Measurements from ENCODE around the gene PSME3. TPM values are rescaled to one million over a fixed set of nuclear protein-coding genes. Genes with fewer than 3 reads are reported as not detected.
"Not testable (repeated sequence)": the region's sequence is repeated elsewhere in the genome, so short reads cannot be mapped to it uniquely, and the experiment has no call there.

Gene PSME3
- polyA plus RNA-seq, 4 donors, result 49.9 to 93.0 (median 61.2) TPM

DNA sequence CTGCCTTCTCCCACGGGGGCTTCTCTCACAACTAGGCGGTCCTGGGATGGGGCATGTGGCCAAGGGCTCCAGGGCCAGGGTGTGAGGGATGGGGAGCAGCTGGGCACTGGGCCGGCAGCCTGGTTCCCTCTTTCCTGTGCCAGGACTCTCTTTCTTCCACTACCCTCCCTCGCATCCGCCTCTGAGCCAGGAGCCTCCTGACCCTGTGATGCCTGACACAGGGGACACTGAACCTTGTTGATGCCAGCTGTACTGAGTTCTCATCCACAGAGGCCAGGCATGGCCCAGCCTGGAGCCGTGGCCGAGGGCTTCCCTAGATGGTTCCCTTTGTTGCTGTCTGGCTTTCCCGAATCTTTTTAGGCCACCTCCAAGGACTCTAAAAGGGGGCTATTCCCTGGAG lies 23.3 kb downstream of the PSME3 start:
- H3K4me1 ChIP-seq (ENCODE audit: control insufficient read depth in 3 of 3, insufficient read depth in 2 of 3, low read depth in 1 of 3, low read length in 2 of 3), result peaks cover 0 to 16% (median 0%) of the 10 kb centered on the region in 3 donors
- WGBS, 3 donors, result 78 to 90% (median 87%) methylated on average over 5 to 6 of the region's 8 CpGs
- not testable (repeated sequence) for H3K9me3 ChIP-seq (ENCODE audit: control insufficient read depth in 2 of 2, insufficient read depth in 1 of 2, low read depth in 1 of 2, low read length in 1 of 2); H3K36me3 ChIP-seq (ENCODE audit: control insufficient read depth in 3 of 3, insufficient read depth in 2 of 3, low read depth in 1 of 3, low read length in 3 of 3); H3K27ac ChIP-seq (ENCODE audit: low read depth in 1 of 3, low read length in 2 of 3); FAIRE-seq; DNase-seq; H3K27me3 ChIP-seq (ENCODE audit: control insufficient read depth in 3 of 3, insufficient read depth in 3 of 3, low read length in 3 of 3); H3K4me3 ChIP-seq (ENCODE audit: low read depth in 1 of 3, low read length in 3 of 3)

DNA sequence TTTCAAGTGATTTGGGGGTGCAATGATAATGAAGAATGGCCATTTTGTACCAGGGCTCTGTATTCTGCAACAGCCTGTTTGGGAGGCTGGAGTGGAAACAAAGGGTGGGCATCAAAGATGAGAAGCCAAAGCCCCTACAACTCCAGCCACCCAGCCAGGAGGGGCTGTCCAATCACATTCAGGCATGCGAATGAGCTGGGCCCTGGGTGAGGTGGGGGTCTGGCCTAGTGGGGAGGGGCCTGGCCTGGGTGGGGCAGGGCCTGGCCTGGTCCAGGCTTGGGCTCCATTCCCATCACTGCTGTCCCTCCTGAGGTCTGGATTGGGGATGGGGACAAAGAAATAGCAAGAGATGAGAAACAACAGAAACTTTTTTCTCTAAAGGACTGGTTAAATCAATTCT lies 24.2 kb downstream of the PSME3 start:
- Histone ChIP-seq H3K27ac (ENCODE audit: low read depth in 1 of 3, low read length in 2 of 3) (no peak overlapping the region), H3K27me3 (ENCODE audit: control insufficient read depth in 3 of 3, insufficient read depth in 3 of 3, low read length in 3 of 3) (no peaks in the 10 kb centered on the region), H3K4me3 (ENCODE audit: low read depth in 1 of 3, low read length in 3 of 3) (no peak overlapping the region), H3K4me1 (ENCODE audit: control insufficient read depth in 3 of 3, insufficient read depth in 2 of 3, low read depth in 1 of 3, low read length in 2 of 3) (peaks cover 0 to 16% (median 0%) of the 10 kb centered on the region in 3 donors), H3K36me3 (ENCODE audit: control insufficient read depth in 3 of 3, insufficient read depth in 2 of 3, low read depth in 1 of 3, low read length in 3 of 3) (peaks cover 0 to 6% (median 0%) of the 10 kb centered on the region in 3 donors), H3K9me3 (ENCODE audit: control insufficient read depth in 2 of 2, insufficient read depth in 1 of 2, low read depth in 1 of 2, low read length in 1 of 2) (no peaks in the 10 kb centered on the region)
- 88 to 100% (median 89%) methylated on average over 1 of the region's 1 CpG for WGBS, 3 donors
- DNase-seq (no peak), FAIRE-seq (no peak)

DNA sequence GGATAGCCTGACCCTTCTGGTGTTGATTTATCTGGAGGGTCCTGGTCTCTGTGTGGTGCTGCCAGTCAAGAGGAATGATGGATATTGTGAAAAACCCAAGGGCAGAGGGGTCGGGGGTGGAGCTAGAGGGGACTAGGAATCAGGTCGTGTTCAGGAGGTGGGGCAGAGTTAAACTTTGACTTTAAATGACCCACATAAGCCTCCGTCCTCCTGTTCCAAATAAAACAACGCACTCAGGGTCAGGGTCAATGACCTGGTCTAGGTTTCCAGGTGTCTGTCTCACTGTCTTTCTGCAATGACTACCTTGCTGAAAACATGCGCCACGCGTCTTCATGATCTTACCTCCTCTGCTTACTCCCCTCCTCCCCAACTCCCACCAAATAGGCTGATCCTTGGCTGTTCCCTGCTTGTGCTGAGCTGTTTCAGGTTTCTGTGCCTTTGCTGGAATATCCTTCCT lies 32.5 kb downstream of the PSME3 start:
- DNase-seq (no peak), FAIRE-seq (no peak)
- Histone ChIP-seq H3K9me3 (ENCODE audit: control insufficient read depth in 2 of 2, insufficient read depth in 1 of 2, low read depth in 1 of 2, low read length in 1 of 2) (peaks cover 0 to 3% of the 10 kb centered on the region in 2 donors), H3K36me3 (ENCODE audit: control insufficient read depth in 3 of 3, insufficient read depth in 2 of 3, low read depth in 1 of 3, low read length in 3 of 3) (no peaks in the 10 kb centered on the region), H3K4me3 (ENCODE audit: low read depth in 1 of 3, low read length in 3 of 3) (no peak overlapping the region), H3K27me3 (ENCODE audit: control insufficient read depth in 3 of 3, insufficient read depth in 3 of 3, low read length in 3 of 3) (no peaks in the 10 kb centered on the region), H3K27ac (ENCODE audit: low read depth in 1 of 3, low read length in 2 of 3) (no peak overlapping the region), H3K4me1 (ENCODE audit: control insufficient read depth in 3 of 3, insufficient read depth in 2 of 3, low read depth in 1 of 3, low read length in 2 of 3) (peaks cover 0 to 12% (median 3%) of the 10 kb centered on the region in 3 donors)
- 62 to 70% (median 69%) methylated on average over 7 of the region's 7 CpGs for WGBS, 3 donors

DNA sequence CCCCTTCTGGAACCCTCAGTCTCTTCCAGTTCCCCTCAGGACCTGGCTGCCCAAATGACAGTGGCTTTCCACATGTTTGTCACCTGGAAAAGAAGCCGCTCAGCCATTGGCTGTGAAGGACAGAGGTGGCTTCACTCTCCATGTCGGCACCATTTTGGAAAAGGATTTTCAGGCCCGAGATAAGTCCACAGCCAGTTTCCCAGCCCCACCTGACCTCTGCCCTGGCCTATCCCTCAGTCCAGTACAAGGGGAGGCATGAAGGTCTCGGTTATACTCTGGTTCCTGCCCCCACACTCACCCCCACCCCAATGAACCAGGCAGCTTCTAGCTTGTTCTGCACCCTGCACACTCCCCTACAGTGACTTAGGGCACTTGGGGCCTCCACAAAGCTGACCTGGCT lies 33.0 kb downstream of the PSME3 start:
- Histone ChIP-seq H3K36me3 (ENCODE audit: control insufficient read depth in 3 of 3, insufficient read depth in 2 of 3, low read depth in 1 of 3, low read length in 3 of 3) (no peaks in the 10 kb centered on the region), H3K27ac (ENCODE audit: low read depth in 1 of 3, low read length in 2 of 3) (no peak overlapping the region), H3K4me1 (ENCODE audit: control insufficient read depth in 3 of 3, insufficient read depth in 2 of 3, low read depth in 1 of 3, low read length in 2 of 3) (peaks cover 0 to 12% (median 3%) of the 10 kb centered on the region in 3 donors), H3K9me3 (ENCODE audit: control insufficient read depth in 2 of 2, insufficient read depth in 1 of 2, low read depth in 1 of 2, low read length in 1 of 2) (peaks cover 0 to 8% of the 10 kb centered on the region in 2 donors), H3K4me3 (ENCODE audit: low read depth in 1 of 3, low read length in 3 of 3) (no peak overlapping the region), H3K27me3 (ENCODE audit: control insufficient read depth in 3 of 3, insufficient read depth in 3 of 3, low read length in 3 of 3) (no peaks in the 10 kb centered on the region)
- no peak for DNase-seq
- WGBS, 3 donors, result 68 to 87% (median 85%) methylated on average over 4 of the region's 4 CpGs
- no peak for FAIRE-seq

DNA sequence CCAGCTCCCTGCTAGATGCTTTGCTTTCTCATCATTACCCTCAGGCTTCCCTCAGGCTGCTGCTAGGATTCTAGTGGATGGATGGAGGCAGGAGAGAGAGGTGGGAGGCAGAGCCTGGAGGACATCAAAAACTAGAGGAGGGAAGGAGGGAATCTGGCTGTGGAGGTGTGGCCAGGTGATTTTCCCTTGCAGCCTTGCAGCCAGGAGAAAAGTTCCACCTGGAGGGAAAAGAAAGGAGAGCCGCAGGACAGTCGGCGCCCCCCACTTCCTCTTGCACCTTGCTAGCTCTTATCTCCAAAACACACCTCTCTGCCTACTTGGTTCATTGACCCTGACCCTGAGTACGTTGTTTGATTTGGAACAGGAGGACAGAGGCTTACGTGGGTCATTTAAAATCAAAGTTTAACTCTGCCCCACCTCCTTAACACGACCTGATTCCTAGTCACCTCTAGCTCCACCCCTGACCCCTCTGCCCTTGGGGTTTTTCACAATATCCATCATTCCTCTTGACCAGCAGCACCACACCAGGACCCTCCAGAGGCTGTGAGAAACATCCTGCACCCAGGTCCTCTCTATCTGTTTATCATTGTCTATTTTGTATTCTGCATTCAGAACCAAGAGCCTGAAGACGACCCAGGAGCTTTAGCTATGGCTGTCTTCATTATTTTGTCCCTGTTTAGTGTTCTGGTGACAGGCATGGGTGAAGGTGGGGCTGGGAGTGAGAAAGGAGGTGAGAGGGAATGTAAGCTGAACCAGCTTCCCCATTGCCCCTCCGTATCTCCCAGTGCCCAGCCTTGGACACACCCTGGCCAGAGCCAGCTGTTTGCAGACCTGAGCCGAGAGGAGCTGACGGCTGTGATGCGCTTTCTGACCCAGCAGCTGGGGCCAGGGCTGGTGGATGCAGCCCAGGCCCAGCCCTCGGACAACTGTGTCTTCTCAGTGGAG lies 33.7 kb downstream of the PSME3 start:
- H3K27ac ChIP-seq (ENCODE audit: low read depth in 1 of 3, low read length in 2 of 3), result no peak overlapping the region
- H3K4me1 ChIP-seq (ENCODE audit: control insufficient read depth in 3 of 3, insufficient read depth in 2 of 3, low read depth in 1 of 3, low read length in 2 of 3), result peaks cover under 1 to 13% (median 3%) of the 10 kb centered on the region in 3 donors
- H3K9me3 ChIP-seq (ENCODE audit: control insufficient read depth in 2 of 2, insufficient read depth in 1 of 2, low read depth in 1 of 2, low read length in 1 of 2), result peaks cover 0 to 15% of the 10 kb centered on the region in 2 donors
- no peaks in the 10 kb centered on the region for H3K27me3 ChIP-seq (ENCODE audit: control insufficient read depth in 3 of 3, insufficient read depth in 3 of 3, low read length in 3 of 3)
- WGBS, 3 donors, result 11 to 50% (median 30%) methylated on average over 8 to 12 of the region's 12 CpGs
- DNase-seq (peak; percentile 27 to 73), FAIRE-seq (no peak)
- H3K36me3 ChIP-seq (ENCODE audit: control insufficient read depth in 3 of 3, insufficient read depth in 2 of 3, low read depth in 1 of 3, low read length in 3 of 3), result no peaks in the 10 kb centered on the region
- H3K4me3 ChIP-seq (ENCODE audit: low read depth in 1 of 3, low read length in 3 of 3), result no peak overlapping the region

DNA sequence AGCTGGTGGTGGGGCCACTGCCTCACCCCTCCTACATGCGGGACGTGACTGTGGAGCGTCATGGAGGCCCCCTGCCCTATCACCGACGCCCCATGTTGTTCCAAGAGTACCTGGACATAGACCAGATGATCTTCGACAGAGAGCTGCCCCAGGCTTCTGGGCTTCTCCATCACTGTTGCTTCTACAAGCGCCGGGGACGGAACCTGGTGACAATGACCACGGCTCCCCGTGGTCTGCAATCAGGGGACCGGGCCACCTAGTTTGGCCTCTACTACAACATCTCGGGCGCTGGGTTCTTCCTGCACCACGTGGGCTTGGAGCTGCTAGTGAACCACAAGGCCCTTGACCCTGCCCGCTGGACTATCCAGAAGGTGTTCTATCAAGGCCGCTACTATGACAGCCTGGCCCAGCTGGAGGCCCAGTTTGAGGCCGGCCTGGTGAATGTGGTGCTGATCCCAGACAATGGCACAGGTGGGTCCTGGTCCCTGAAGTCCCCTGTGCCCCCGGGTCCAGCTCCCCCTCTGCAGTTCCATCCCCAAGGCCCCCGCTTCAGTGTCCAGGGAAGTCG lies 34.6 kb downstream of the PSME3 start:
- not testable (repeated sequence) for H3K4me3 ChIP-seq (ENCODE audit: low read depth in 1 of 3, low read length in 3 of 3); FAIRE-seq; DNase-seq; H3K27ac ChIP-seq (ENCODE audit: low read depth in 1 of 3, low read length in 2 of 3); H3K27me3 ChIP-seq (ENCODE audit: control insufficient read depth in 3 of 3, insufficient read depth in 3 of 3, low read length in 3 of 3); H3K36me3 ChIP-seq (ENCODE audit: control insufficient read depth in 3 of 3, insufficient read depth in 2 of 3, low read depth in 1 of 3, low read length in 3 of 3)
- H3K9me3 ChIP-seq (ENCODE audit: control insufficient read depth in 2 of 2, insufficient read depth in 1 of 2, low read depth in 1 of 2, low read length in 1 of 2), result peaks cover 0 to 16% of the 10 kb centered on the region in 2 donors
- peaks cover 3 to 19% (median 4%) of the 10 kb centered on the region in 3 donors for H3K4me1 ChIP-seq (ENCODE audit: control insufficient read depth in 3 of 3, insufficient read depth in 2 of 3, low read depth in 1 of 3, low read length in 2 of 3)
- 92 to 93% (median 92%) methylated on average over 17 to 21 of the region's 21 CpGs for WGBS, 3 donors

DNA sequence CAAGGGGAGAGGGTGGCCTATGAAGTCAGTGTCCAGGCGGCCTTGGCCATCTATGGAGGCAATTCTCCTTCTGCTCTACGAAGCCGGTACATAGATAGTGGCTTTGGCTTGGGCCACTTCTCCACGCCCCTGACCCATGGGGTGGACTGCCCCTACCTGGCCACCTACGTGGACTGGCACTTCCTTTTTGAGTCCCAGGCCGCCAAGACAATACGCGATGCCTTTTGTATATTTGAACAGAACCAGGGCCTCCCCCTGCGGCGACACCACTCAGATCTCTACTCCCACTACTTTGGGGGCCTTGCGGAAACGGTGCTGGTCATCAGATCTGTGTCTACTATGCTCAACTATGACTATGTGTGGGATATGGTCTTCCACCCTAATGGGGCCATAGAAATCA lies 35.1 kb downstream of the PSME3 start:
- Histone ChIP-seq H3K27ac (ENCODE audit: low read depth in 1 of 3, low read length in 2 of 3) (no peak overlapping the region), H3K9me3 (ENCODE audit: control insufficient read depth in 2 of 2, insufficient read depth in 1 of 2, low read depth in 1 of 2, low read length in 1 of 2) (peaks cover 0 to 16% of the 10 kb centered on the region in 2 donors), H3K36me3 (ENCODE audit: control insufficient read depth in 3 of 3, insufficient read depth in 2 of 3, low read depth in 1 of 3, low read length in 3 of 3) (no peaks in the 10 kb centered on the region), H3K4me1 (ENCODE audit: control insufficient read depth in 3 of 3, insufficient read depth in 2 of 3, low read depth in 1 of 3, low read length in 2 of 3) (peaks cover 3 to 19% (median 4%) of the 10 kb centered on the region in 3 donors), H3K27me3 (ENCODE audit: control insufficient read depth in 3 of 3, insufficient read depth in 3 of 3, low read length in 3 of 3) (no peaks in the 10 kb centered on the region), H3K4me3 (ENCODE audit: low read depth in 1 of 3, low read length in 3 of 3) (no peak overlapping the region)
- DNase-seq (no peak), FAIRE-seq (no peak)
- WGBS, 3 donors, result 94 to 98% (median 96%) methylated on average over 12 of the region's 12 CpGs

DNA sequence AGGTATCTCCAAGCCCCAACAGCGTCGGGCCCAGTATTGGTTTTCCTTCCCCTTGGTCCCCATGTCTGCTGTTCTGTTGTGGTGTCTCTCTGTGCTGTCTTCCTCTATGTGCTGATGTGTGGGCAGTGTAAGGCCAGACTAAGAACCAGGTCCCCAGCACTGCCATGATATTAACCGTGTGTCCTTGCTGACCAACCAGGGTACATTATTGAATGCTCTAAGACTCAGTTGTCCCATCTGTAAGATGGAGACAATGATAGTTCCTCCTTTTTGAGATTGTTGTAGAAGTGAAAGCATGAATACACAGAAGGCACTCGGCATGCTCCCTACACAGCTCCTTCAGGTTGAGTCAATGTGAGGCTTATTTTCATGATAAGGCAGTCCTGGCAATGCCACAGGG lies 38.5 kb downstream of the PSME3 start:
- WGBS, 3 donors, result 80 to 90% (median 84%) methylated on average over 4 of the region's 4 CpGs
- no peak for FAIRE-seq

More for the DNA sequence above, 38.5 kb downstream of the PSME3 start:
- DNase-seq, result peak in 1 of 2 donors; percentile 28
- Histone ChIP-seq H3K4me3 (ENCODE audit: low read depth in 1 of 3, low read length in 3 of 3) (no peak overlapping the region), H3K27ac (ENCODE audit: low read depth in 1 of 3, low read length in 2 of 3) (peak overlapping the region in 1 of 3 donors; percentile 19), H3K9me3 (ENCODE audit: control insufficient read depth in 2 of 2, insufficient read depth in 1 of 2, low read depth in 1 of 2, low read length in 1 of 2) (peaks cover 0 to 16% of the 10 kb centered on the region in 2 donors), H3K36me3 (ENCODE audit: control insufficient read depth in 3 of 3, insufficient read depth in 2 of 3, low read depth in 1 of 3, low read length in 3 of 3) (no peaks in the 10 kb centered on the region), H3K27me3 (ENCODE audit: control insufficient read depth in 3 of 3, insufficient read depth in 3 of 3, low read length in 3 of 3) (no peaks in the 10 kb centered on the region), H3K4me1 (ENCODE audit: control insufficient read depth in 3 of 3, insufficient read depth in 2 of 3, low read depth in 1 of 3, low read length in 2 of 3) (peaks cover 0 to 14% (median 4%) of the 10 kb centered on the region in 3 donors)
